T-helper 1 cell treated with Interleukin-12 subunit alpha and Interleukin-12 subunit beta and Interleukin-4 antibody, amounts not matched to agents 30 μg/mL and 1 μg/mL, for 36 hours (primary cell): ENCODE measurements around the gene KIAA0513.

Source experiments
- H3K27ac Mint-ChIP-seq: one replicate; pipeline ENCODE4 v1.8.0; 2021; ENCODE audit warnings: mild to moderate bottlenecking, mixed read lengths
- H3K27me3 Mint-ChIP-seq: one replicate; pipeline ENCODE4 v1.8.0; 2021; ENCODE audit warnings: low read depth, mixed read lengths
- H3K36me3 Mint-ChIP-seq: one replicate; pipeline ENCODE4 v1.8.0; 2021; ENCODE audit warnings: low read depth, mixed read lengths
- H3K4me1 Mint-ChIP-seq: one replicate; pipeline ENCODE4 v1.8.0; 2021; ENCODE audit warnings: low read depth, mixed read lengths
- H3K4me3 Mint-ChIP-seq: one replicate; pipeline ENCODE4 v1.8.0; 2021; ENCODE audit warnings: mild to moderate bottlenecking, moderate library complexity, mixed read lengths
- H3K9me3 Mint-ChIP-seq: one replicate; pipeline ENCODE4 v1.8.0; 2021; ENCODE audit warnings: mixed read lengths

Gene KIAA0513

DNA sequence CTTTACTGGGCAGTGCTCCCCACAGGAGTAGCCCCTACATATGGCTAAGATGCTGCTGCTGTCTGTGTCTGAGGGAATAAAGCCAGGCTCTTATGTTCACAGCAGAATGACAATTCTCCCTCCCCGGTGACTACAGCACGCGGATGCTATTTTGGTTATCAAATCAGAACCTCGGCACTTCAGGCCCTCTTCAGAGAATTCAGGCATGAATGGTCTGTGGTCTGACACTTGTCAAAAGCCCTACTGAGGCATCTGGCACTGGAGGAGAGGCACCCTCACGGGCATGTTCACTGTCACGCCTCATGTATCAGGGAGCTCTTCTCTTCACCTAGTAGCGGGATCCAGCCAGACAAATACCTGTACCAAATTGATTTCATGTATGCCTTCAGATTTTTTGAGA is 30.4 kb downstream of the KIAA0513 start:
- Mint-ChIP-seq H3K27ac (no peak overlapping the region), H3K4me1 (peaks cover 30% of the 10 kb centered on the region), H3K9me3 (no peaks in the 10 kb centered on the region), H3K27me3 (peaks cover 3% of the 10 kb centered on the region), H3K36me3 (peaks cover 6% of the 10 kb centered on the region), H3K4me3 (no peak overlapping the region)

DNA sequence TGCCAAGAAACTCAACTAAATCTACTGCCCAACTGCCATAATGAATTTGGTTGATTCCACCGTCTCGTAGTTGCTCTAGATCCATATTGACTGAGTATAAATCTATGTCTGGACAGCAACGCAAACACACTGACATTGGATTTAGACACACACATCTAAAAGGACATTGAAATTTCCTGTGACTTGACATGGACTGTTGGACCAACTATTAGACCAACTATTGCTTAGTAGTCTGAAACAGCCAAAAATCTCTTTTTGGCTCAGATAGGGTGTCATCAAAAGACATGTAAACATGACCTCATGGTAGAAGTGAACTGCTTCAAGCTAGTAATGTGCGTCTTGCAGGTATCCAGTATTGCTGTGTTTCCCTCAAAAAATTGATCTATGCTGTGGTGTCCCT is 31.3 kb downstream of the KIAA0513 start:
- H3K27me3 Mint-ChIP-seq, result peaks cover 3% of the 10 kb centered on the region
- H3K36me3 Mint-ChIP-seq, result peaks cover 6% of the 10 kb centered on the region
- no peaks in the 10 kb centered on the region for H3K9me3 Mint-ChIP-seq
- no peak overlapping the region for H3K4me3 Mint-ChIP-seq
- H3K4me1 Mint-ChIP-seq, result peaks cover 30% of the 10 kb centered on the region
- H3K27ac Mint-ChIP-seq, result no peak overlapping the region

DNA sequence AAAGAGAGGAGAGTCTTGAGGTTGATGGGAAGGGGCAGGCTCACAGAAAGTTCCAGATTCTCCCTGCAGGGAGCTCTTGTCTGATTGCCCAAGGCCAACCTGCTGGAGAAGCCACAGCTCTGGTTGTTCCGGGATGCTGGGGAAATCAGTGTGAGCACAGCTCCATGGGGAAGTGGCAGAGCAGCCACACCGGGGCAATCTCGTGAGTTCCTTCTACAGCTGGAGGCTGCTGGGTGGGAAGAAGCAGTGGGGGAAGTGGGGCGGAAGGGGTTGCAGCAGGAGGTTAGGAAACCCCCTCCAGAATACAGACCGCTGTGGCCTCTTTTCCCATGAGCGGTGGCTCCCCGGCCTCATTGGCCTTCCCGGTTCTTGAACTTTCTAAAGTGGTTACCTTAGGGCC is 34.0 kb downstream of the KIAA0513 start:
- H3K4me1 Mint-ChIP-seq, result peaks cover 14% of the 10 kb centered on the region
- H3K27ac Mint-ChIP-seq, result no peak overlapping the region
- H3K27me3 Mint-ChIP-seq, result peaks cover 3% of the 10 kb centered on the region
- no peaks in the 10 kb centered on the region for H3K9me3 Mint-ChIP-seq
- H3K36me3 Mint-ChIP-seq, result peaks cover 8% of the 10 kb centered on the region
- H3K4me3 Mint-ChIP-seq, result no peak overlapping the region

DNA sequence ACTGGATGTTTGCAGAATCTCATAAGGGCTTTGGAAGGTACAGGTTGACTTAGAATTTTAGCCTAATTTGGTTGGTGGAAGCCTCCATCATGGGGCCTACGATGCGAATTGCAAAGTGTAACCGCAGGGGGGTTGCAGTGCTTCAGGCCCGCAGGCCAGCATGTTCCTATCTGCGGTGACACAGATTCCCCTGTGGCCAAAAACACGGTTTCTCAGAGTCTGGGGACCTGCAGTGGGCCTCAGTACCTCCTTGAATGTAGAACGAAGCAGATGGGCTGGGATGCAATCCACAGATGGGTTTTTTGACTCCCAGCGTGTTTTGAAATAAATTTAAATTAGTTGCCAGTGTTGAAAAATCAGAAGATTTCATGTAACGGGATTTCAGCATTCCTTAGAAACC is 34.7 kb downstream of the KIAA0513 start:
- Mint-ChIP-seq H3K4me3 (no peak overlapping the region), H3K27ac (no peak overlapping the region), H3K36me3 (peaks cover 8% of the 10 kb centered on the region), H3K9me3 (no peaks in the 10 kb centered on the region), H3K27me3 (peaks cover 3% of the 10 kb centered on the region), H3K4me1 (peaks cover 6% of the 10 kb centered on the region)

DNA sequence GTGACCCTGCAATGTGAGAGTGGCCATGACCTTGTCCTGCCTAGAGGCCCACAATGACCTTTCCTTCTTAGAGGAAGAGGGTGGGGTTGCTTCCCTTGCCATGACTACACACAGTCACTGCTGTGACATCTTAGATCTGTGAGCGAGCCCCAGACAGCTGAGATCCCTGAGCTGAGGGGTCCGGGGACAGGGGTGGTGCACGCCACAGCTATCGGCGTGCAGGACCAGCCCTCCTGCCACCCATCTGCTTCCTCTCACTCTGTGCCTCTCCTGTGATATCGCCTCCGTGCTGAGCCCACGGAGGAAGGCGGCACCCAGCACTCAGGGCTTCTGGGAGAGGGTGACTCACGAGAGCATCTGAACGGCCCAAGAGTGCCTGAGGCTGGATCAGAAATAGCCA is 35.2 kb downstream of the KIAA0513 start:
- Mint-ChIP-seq H3K27ac (no peak overlapping the region), H3K27me3 (peaks cover under 1% of the 10 kb centered on the region), H3K9me3 (no peaks in the 10 kb centered on the region), H3K4me3 (no peak overlapping the region), H3K36me3 (peaks cover 5% of the 10 kb centered on the region), H3K4me1 (peaks cover 3% of the 10 kb centered on the region)

DNA sequence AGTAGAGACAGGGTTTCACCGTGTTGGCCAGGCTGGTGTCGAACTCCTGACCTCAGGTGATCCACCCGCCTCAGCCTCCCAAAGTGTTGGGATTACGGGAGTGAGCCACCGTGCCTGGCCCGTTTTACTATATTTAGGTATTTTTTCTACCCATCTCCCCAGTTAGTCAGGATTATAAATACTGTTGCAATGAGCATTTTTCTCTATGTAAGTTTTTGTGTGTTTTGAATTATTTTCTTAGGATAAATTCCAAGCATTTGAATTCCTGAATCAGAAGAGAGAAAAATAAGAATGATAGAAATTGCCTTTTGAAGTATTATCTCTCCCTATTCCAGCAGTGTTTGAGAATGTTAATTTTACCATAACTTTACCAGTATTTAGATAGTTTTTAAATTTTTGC is 36.6 kb downstream of the KIAA0513 start:
- Mint-ChIP-seq H3K27me3 (no peaks in the 10 kb centered on the region), H3K4me3 (no peak overlapping the region), H3K9me3 (no peaks in the 10 kb centered on the region), H3K27ac (no peak overlapping the region), H3K4me1 (no peaks in the 10 kb centered on the region), H3K36me3 (peaks cover 2% of the 10 kb centered on the region)

DNA sequence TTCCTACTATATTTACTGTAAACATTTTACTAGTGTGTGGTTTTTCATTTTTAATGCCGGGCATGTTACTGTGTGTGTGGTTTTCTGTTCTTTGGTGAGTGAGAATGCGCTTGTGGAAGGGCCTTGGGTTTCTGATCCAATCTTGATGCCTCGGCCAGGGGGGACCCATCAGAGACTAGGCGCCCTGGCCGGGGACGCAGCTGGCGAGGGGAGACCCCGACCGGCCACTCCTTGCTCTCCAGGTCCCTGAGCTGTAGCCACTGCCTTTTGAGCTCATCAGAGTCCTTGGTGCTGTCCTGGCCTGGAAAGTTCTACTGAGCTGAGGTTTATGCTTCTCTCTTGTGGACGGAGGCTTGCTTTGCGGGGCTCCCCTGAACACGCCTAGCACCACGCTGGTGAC is 37.5 kb downstream of the KIAA0513 start:
- peaks cover 1% of the 10 kb centered on the region for H3K36me3 Mint-ChIP-seq
- no peak overlapping the region for H3K4me3 Mint-ChIP-seq
- no peaks in the 10 kb centered on the region for H3K9me3 Mint-ChIP-seq
- no peaks in the 10 kb centered on the region for H3K4me1 Mint-ChIP-seq
- H3K27ac Mint-ChIP-seq, result no peak overlapping the region
- H3K27me3 Mint-ChIP-seq, result no peaks in the 10 kb centered on the region

DNA sequence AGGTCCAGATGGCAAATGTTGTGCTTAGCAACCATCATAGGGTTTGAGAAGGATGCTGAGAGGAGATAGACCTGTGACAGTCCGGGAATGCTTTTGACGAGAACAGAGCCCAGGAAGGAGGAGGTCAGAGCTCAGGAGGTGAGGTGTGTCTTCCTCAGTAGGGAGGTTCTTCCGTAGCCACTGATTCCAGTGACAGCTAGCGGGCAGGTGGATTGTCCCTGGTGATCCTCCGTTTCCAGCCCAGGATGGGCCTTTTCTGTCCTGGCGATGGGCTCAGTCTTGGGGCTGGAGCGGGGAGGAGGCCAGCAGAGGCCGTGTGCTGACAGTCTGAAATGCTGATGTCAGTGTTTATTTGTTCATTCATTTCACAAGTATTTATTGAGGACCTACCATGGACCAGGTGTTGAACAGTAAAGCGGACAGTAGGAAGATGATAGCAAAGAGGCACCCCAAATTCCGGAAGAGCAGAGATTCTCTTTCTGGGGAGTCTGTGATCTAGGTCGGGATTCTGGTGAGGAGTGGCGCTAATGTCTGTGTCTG is 38.8 kb downstream of the KIAA0513 start:
- Mint-ChIP-seq H3K27me3 (no peaks in the 10 kb centered on the region), H3K27ac (no peak overlapping the region), H3K4me3 (no peak overlapping the region), H3K36me3 (peaks cover 5% of the 10 kb centered on the region), H3K4me1 (no peaks in the 10 kb centered on the region), H3K9me3 (no peaks in the 10 kb centered on the region)

DNA sequence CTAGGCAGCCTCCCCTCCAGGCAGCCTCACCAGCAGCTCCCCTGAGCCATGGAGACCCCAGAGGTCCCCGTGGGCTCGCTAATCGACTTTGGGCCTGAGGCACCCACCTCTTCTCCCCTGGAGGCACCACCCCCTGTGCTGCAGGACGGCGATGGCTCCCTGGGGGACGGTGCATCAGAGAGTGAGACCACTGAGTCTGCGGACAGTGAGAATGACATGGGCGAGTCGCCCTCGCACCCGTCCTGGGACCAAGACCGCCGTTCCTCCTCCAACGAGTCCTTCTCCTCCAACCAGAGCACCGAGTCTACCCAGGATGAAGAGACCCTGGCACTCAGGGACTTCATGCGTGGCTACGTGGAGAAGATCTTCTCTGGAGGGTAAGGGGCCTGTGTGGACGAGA is 39.4 kb downstream of the KIAA0513 start:
- Mint-ChIP-seq H3K9me3 (no peaks in the 10 kb centered on the region), H3K27me3 (no peaks in the 10 kb centered on the region), H3K4me3 (no peak overlapping the region), H3K36me3 (peaks cover 5% of the 10 kb centered on the region), H3K27ac (no peak overlapping the region), H3K4me1 (no peaks in the 10 kb centered on the region)

DNA sequence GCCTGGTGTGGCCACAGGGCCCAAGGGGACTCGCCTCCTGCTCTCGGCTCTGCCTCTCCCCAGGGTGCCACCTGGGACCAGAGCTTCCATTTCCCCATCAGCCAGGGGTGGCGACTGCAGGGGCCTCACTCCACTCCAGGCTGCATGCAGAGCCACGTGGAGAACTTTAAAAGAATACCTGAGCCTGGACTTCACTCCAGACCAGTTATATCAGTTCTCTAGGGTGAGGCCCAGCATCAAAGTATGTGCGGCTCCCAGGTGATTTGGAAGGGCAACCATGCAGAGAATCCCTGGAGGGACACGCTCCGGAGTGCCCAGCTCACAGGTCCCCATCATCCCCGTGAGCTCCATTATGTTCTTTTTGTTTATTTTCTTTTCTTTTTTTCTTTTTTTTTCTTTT is 39.8 kb downstream of the KIAA0513 start:
- Mint-ChIP-seq H3K4me1 (no peaks in the 10 kb centered on the region), H3K4me3 (no peak overlapping the region), H3K27me3 (no peaks in the 10 kb centered on the region), H3K36me3 (peaks cover 5% of the 10 kb centered on the region), H3K9me3 (no peaks in the 10 kb centered on the region), H3K27ac (no peak overlapping the region)

DNA sequence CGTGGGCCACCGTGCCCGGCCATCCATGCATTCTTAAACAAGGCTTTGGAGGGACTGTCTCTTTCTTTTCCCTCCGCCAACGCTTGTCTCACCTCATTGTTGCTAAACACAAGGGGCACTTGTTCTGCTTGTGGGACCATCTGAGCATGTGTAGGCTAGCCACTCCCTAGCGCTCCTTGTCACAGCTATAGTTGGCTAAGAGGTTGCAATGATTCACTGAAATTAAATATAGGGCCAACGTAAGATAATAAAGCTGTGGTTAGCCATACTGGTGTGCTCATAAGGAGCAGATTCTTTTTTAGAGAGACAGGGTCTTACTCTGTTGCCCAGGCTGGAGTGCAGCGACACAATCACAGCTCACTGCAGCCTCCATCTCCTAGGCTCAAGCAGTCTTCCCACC is 41.2 kb downstream of the KIAA0513 start:
- Mint-ChIP-seq H3K27ac (no peak overlapping the region), H3K4me3 (no peak overlapping the region), H3K9me3 (no peaks in the 10 kb centered on the region), H3K4me1 (no peaks in the 10 kb centered on the region), H3K36me3 (peaks cover 5% of the 10 kb centered on the region), H3K27me3 (no peaks in the 10 kb centered on the region)

DNA sequence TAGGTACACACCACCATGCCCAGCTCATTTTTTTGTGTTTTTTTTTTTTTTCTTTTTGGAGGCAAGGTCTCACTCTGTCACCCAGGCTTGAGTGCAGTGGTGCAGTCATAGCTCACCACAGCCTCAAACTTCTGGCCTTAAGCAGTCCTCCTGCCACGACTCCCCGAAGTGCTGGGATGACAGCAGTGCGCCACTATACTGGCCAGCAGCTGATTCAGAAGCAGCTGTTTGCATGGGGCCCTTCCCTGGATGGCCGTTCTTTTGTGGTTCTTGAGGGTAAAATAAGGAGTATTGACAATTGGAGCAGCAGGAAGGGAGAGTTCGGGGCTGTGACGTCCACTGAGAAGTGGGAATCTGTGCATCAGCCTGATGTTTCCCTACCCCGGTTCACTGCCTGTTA is 41.6 kb downstream of the KIAA0513 start:
- Mint-ChIP-seq H3K4me1 (no peaks in the 10 kb centered on the region), H3K27me3 (no peaks in the 10 kb centered on the region), H3K27ac (no peak overlapping the region), H3K9me3 (no peaks in the 10 kb centered on the region), H3K36me3 (peaks cover 5% of the 10 kb centered on the region), H3K4me3 (no peak overlapping the region)

DNA sequence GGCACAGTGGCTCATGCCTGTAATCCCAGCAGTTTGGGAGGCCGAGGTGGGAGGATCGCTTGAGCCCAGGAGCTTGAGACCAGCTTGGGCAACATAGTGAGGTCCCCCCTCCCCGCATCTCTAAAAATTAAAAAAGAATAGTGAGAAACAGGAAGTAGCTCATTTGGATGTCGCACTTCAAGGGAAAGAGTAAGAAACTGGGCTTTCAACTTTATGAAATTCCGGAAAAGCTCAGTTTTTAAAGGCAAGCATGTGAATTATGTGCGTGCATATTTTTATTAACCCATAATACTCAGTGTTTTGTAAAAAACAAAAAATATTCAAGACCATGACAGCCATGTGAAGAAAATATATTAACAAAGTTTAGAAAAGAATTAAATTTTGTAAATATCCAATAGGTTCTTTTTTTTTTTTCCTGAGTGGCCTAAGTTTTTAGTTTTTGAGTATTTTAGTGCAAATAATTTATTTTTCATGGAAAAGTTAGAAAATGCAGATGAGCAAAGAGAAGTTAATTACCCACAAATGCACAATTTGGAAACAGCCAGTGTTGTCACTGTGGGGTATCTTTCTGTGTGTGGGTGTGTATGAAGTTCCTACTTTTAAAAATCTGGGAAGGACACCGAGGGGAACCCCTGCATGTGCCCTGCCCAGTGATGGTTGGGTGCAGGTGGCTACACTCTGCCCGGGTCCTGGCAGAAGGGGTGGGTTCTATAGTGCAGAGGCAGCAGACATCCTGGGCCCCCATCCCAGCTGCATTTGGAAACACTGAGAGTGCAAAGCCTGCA is 44.7 kb downstream of the KIAA0513 start:
- Mint-ChIP-seq H3K27ac (no peak overlapping the region), H3K9me3 (no peaks in the 10 kb centered on the region), H3K4me3 (no peak overlapping the region), H3K36me3 (peaks cover 10% of the 10 kb centered on the region), H3K4me1 (no peaks in the 10 kb centered on the region), H3K27me3 (no peaks in the 10 kb centered on the region)

DNA sequence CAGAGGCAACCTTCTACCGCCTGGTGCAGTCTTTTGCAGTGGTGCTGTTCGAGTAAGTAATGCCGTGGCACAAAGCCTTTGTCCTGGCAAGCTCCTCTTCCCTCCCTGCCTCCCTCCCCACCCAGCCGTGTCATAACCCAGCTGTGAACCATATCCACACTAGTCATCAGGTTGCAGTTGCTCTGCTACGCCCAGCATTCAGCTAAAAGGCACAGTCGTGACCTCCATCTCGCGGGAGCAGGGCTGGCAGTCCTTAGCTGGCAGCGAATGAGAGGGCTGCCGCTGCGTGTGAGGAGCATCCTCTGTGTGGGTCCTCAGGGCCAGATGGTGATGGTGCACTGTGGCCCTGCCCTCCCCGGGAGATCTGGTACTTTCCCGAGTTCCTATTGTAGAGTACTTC is 45.4 kb downstream of the KIAA0513 start:
- H3K4me1 Mint-ChIP-seq, result no peaks in the 10 kb centered on the region
- no peaks in the 10 kb centered on the region for H3K9me3 Mint-ChIP-seq
- H3K4me3 Mint-ChIP-seq, result no peak overlapping the region
- H3K36me3 Mint-ChIP-seq, result peaks cover 12% of the 10 kb centered on the region
- H3K27ac Mint-ChIP-seq, result no peak overlapping the region
- H3K27me3 Mint-ChIP-seq, result no peaks in the 10 kb centered on the region

DNA sequence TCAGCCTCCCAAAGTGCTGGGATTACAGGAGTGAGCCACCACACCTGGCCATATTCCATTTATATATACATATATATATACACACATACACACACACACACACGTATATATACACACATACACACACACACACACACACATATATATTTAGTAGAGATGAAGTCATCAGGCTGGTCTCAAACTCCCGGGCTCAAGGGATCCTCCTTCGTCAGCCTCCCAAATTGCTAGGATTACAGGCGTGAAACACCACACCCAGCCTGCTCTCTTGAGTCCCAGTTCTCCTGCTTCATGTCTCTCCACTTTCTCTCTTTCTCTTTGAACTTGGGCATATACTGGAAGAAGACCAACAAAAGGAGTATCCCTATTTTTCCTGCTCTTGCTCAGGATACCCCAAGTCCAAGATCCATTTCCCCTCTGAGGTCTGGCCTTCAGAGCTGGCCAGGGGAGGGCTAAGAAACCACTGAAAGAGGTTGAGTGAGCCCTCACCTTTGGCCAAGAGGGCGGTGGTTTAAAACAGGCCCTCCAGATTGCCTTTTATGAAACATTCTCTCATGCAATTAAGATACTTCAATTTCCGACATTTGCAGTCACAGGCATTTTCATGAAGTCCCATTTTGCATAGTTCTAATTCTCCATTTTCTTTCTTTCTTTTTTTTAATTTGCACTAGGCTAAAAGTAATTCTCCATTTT is 46.8 kb downstream of the KIAA0513 start:
- peaks cover 12% of the 10 kb centered on the region for H3K36me3 Mint-ChIP-seq
- no peak overlapping the region for H3K4me3 Mint-ChIP-seq
- no peaks in the 10 kb centered on the region for H3K9me3 Mint-ChIP-seq
- H3K27ac Mint-ChIP-seq, result no peak overlapping the region
- no peaks in the 10 kb centered on the region for H3K27me3 Mint-ChIP-seq
- no peaks in the 10 kb centered on the region for H3K4me1 Mint-ChIP-seq
